Measurements from ENCODE around the gene EPO.
A peak's percentile ranks its signal among the peaks of the same experiment; 100 is the strongest.
"Not testable (repeated sequence)": the region's sequence is repeated elsewhere in the genome, so short reads cannot be mapped to it uniquely, and the experiment has no call there.

EPO gene

DNA sequence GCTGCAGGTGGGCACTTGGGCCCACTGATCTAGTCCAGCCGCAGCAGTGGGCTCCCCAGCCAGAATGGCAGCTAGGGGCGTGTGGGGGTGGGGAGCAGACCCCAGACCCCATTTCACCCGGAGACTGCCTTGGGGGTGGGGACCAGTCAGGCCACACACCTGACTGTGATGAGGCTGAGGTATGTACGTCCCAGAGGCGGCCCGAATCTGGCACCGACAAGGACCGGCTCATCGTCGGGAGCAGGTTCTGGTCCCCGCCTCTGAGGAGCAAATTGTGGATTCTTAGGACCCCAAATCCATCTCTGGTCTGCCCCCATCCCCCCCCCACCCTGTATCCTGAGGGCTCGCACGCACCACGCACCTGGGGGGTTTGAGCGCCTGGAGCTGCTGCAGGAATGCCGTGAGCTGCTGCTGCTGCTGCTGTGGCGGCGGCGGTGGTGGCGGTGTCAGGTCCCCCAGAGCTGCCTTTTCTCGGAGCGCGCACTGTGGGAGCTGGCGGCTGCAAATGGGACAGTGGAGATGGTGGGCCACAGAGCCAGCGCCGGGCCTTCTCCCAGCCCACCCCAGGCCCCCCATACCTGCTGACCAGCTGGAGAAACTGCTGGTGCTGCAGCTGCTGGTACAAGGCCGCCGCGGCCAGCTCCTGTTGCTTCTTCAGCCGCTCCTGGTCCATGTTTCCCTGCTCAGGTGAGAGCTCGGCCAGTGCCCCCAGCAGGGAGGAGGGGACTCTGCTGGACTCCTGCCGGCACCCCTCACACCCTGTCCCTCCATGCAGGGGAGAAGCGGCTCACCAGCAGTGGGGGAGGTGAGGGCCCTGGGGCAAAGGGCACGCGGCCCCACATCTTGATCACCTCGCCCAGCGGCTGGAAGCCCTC lies 36.4 kb upstream of the EPO start:
- no peak for DNase-seq

DNA sequence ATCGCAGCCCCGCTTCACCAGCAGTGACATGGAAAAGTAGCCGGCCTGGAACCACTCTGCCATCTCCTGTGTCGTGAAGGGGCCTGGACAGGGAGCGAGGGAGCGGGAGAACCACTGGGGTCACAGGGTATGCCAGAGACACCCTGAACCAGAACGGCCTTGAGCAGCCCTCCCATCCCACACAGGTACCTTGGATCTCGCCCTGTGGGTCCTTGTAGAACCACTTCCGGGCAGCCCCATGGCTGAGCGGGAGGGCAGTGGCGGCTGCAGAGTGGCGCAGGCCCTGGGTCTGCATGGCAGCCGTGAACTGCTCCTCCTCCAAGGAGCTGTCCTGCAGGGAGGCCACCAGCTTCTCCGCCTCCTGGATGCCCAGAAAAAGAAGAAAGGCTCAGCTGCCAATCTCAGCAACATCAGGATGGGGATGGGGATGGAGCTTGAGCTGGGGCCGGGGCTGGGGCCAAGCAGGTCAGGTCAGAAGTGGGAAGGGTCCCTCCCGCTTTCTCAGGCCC lies 35.7 kb upstream of the EPO start:
- no peak for DNase-seq

GRCh38 chr7:100685049-100685605 lies 35.1 kb upstream of the EPO start:
- no peak for DNase-seq

GRCh38 chr7:100685631-100686145 lies 34.6 kb upstream of the EPO start:
- no peak for DNase-seq

- no peak for DNase-seq
These were observed 34.0 kb upstream of the EPO start for GRCh38 chr7:100686201-100686821.

DNA sequence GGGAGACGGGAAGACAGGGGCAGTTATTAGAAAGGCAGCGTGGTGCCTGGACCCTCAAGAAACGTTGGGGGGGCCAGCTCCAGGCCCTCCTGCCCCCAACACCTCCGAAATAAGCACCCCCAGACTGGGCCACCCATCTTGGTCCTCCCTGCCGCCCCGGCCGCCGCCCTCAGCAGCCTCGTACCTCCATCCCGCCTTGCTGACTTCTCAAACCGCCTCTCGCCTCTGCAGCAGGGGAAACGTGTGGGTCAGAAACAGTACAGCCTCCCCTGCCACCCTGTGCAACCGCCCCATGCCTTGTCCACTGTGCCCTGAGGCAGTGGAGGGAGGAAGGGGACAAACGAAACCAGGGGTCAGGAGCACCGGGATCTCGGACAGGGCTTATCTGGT lies 33.5 kb upstream of the EPO start:
- no peak for DNase-seq

DNA sequence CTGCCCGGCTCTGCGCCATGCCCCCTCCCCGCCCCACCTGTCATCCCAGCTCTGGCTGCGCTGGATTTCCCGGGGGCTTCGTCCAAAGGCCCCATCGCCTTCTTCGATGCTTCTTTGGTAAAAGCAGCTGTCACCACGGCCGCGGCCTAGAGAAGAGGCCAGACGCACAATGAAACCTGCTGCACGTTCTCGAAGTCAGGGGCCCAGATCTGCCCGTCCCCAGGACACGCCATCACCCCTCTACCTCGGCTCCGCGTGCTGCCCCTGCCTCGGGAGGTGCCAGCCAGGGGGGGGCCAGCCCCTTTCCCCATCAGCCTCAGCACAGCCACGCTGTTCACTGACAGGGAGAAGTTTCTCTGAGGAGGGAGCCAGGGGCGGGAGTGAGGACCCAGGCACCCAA lies 33.0 kb upstream of the EPO start:
- DNase-seq: no peak

- no peak for DNase-seq
These were observed 32.4 kb upstream of the EPO start for GRCh38 chr7:100687751-100688300.

GRCh38 chr7:100688326-100688860 lies 31.9 kb upstream of the EPO start:
- no peak for DNase-seq

- DNase-seq: no peak
These were observed 30.8 kb upstream of the EPO start for GRCh38 chr7:100689230-100690135.

GRCh38 chr7:100691676-100692577 lies 28.3 kb upstream of the EPO start:
- DNase-seq: peak; percentile 83

DNA sequence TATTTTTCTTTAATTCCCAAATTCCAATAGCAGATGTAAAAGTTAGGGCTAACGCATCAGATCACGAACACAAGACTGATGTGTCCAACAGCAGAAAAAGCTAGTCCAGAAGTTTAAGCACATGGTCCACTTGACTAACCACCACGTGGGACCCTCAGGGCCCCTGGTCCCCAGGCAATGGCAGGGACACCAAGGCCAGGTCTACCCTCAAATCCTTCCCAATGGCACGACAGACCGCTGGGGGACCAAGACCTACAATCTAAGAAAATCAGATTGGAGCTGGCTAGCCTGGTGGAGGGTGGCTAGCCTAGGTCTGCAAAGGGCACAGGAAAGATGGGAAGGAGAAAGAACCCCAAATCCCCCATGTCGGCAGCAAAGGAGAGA lies 27.7 kb upstream of the EPO start:
- no peak for DNase-seq

DNA sequence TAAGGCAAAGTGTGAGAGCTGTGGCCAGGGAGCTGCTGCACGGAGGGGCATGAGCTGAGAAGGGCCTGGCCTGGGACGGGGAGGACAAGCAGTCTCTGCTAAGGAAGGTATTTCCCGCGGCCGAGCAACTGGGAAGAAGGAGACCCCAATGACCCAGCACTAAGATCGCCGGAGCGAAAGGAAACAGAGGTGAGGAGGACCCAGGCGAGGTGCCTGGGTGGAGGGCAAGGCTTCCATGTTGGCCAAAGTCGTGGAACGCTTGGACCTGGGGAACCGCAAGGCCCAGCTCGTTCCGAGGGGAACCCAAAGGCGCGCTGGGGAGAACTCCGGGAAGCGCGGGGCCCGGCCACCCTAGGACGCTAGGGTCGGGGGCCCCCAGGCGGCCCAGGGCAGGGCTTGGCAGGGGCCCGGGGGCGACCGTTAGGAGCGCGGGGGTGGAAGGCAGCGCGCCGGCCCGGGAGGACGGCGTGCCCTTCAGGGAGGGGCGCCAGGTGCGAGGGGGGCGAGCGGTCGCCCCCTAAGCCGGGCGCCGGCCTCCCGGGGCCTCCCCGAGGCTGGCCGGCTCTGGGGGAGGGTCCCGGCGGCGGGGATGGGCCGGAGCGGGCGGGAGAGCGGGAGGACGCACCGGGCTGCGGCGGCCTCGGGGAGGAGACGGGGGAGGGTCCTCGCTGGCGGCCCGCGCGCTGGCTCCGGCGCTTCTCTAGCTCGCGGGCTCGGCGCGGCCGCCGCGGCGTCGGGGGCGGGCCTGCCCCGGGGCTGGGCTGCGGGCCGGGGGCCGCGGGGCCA lies 26.8 kb upstream of the EPO start:
- no peak for DNase-seq

DNA sequence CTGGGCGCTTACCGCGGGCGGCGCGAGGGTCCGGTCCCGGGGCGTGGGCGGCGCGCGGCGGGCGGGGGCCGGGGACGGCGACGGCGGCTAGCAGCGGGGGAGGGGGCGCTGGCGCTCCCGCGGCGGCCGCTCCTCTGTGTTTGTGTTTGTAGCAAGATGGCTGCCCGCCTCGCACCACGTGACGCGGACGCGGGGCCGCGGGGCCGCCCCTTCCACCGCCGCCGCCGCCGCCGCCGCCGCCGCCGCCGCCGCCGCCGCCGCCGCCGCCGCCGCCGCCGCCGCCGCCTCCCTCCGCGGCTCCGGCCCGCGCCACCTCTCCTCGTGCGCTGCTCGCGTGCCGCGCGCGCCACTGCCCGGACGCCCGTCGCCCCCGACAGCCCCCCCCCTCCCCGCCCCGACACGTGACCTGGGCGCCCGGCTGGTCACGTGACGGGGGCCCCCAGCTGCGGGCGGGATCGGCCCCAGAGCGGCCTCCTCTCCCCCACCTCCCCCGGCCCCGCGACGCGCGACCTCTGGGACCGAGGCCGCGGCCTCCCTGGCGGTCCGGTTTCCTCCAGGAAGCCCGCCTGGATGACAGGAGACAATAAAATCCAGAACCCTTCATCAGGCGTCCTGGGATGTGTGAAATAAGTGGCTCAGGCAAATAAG lies 26.0 kb upstream of the EPO start, which contains the start of gene GIGYF1:
GIGYF1 (minus strand) TSS at position 153 of the 648 bp plus-strand sequence. CDS start 6,012 bp downstream, outside the sequence.
- peak; percentile 76 for DNase-seq

DNA sequence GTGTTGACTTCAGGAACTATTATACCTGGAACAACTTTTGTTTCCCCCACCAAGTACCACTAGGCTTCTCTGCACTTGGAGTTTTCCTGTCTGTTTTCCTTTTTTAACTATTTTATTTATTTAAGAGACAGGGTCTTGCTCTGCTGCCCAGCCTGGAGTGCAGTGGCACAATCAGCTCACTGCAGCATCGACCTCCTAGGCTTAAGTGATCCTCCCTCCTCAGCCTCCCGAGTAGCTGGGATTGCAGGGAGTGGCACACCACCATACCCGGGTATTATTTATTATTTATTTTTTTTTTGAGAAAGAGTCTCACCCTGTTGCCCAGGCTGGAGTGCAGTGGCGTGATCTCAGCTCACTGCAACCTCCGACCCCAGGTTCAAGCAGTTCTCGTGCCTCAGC lies 24.1 kb upstream of the EPO start:
- DNase-seq: no peak

- DNase-seq: no peak
These were observed 21.2 kb upstream of the EPO start for GRCh38 chr7:100699018-100699417.

DNA sequence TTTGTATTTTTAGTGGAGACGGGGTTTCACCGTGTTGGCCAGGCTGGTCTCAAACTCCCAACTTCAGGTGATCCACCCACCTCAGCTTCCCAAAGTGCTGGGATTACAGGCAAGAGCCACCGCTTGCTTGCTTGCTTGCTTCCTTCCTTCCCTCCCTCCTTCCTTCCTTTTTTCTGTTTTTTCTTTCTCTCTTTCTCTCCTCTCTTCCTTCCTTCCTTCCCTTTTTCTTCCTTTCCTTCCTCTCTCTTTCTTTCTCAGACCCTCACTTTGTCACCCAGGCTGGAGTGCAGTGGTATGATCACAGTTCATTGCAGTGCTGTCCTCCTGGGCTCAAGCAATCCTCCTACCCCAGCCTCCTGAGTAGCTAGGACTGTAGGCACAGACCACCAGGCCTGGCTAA lies 19.2 kb upstream of the EPO start:
- DNase-seq: not testable (repeated sequence)

DNA sequence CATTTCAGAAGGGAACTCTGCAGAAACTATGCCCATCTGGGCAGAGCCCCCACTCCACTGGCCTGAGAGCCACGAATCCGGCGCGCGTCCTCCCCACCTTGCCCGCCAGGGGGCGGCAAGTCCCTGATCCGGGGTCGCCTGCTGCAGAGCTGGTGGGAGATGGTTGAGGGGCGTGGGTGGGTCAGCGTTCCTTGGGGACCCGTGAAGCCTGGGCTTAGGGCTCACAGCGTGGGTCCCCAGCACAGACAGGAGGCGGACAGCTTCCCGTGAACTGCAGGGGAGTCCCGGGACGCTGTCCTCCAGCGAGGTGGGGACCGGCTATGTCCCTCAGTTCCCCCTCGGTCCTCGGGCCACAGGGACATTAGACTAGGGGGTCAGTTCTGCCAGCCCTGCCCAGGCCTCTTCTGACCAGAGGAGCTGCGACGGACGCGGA lies 14.9 kb upstream of the EPO start:
- peak; percentile 81 for DNase-seq

Measured in activated naive CD4-positive, alpha-beta T cell treated with anti-CD3 and anti-CD28 coated beads, Interleukin-2, amount 50 U/mL, for 16 hours (primary cell).